HG03159 (cell line): Measurements from ENCODE around the gene B3GNT9.

Experiments
- ATAC-seq: cut with Tn5 transposase; IDR thresholded peaks from one replicate; pipeline ENCODE4 v1.9.1; 2021; ENCODE audit warnings: mild to moderate bottlenecking, moderate library complexity; ENCODE audit not compliant: unreplicated experiment

Gene B3GNT9

DNA sequence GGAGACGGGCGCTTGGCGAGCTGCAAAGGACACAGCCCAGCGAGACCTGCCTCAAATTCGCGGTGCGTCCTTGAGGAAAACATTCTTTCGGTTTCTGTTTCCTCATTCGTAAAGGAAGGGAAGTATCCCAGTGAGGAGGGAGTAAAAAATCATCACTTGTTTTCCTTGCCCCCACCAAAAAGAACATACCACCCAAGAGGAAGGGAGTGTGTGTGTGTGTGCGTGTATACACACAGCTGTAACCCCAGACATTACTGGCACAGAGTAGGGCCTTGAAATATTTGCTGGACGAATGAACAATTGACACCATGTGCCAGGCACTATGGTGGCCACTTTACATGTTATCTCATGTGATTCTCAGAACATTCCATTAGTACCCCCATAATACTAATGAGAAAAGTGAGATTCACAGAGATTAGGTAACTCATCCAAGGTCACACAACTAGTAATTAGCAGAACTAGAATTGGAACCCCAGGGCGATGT, 34.9 kb upstream of the B3GNT9 start:
- no peak for ATAC-seq

DNA sequence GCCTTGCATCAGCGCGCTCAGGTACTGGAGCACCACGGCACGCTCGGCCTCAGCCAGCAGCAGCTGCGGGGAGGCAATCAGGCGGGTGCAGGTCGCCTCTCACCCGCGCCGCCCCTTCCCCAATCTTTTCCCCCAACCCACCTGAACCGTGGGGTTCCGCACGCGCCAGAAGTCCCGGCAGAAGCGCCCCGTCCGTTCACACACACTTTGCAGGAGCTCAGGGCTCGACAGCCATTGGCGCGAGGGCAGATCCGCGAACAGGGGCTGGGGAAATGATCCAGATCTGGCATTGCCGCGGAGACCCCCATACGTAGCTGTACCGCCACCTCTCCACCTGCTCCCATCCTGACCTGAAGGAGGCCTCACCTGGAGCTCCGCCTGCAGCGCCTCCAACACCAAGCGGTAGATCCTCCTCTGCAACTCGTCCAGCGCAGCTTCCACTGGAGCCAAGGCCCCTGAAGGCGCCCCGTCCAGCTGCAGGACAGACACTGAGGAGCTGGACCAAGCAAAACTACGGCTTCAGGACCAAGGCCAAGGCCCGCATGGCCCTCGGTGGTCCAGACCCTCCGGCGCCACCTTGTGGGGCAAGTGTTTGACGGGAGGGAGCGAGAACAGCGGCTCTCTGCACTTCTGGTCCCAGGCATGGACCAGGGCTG, 34.3 kb upstream of the B3GNT9 start:
- no peak for ATAC-seq

DNA sequence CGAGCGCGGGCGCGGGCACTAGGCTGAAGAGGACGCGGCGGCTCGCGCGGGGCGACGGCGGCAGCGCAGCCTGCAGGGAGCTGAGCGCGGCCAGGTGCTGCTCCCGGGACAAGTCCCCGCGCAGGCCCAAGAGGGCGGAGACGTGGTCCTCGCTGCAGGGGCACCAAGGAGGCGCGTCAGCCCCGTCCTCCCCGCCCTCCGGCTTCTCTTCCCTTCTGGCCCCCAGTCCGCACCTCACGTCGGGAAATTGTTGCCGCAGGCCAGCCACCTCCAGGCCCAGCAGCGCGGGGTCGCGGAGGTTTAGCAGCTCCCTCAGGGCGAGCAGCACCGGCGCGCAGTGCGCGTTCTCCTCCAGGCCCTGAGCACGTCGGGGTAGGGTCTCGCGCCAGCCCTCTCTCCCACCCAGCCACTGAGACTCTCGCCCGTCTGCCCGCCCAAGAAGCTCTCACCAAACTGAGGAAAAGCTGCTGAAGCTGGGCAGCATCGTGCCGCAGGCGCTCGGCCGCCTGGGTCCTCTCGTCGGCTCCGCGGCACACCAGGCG, 33.7 kb upstream of the B3GNT9 start:
- no peak for ATAC-seq

DNA sequence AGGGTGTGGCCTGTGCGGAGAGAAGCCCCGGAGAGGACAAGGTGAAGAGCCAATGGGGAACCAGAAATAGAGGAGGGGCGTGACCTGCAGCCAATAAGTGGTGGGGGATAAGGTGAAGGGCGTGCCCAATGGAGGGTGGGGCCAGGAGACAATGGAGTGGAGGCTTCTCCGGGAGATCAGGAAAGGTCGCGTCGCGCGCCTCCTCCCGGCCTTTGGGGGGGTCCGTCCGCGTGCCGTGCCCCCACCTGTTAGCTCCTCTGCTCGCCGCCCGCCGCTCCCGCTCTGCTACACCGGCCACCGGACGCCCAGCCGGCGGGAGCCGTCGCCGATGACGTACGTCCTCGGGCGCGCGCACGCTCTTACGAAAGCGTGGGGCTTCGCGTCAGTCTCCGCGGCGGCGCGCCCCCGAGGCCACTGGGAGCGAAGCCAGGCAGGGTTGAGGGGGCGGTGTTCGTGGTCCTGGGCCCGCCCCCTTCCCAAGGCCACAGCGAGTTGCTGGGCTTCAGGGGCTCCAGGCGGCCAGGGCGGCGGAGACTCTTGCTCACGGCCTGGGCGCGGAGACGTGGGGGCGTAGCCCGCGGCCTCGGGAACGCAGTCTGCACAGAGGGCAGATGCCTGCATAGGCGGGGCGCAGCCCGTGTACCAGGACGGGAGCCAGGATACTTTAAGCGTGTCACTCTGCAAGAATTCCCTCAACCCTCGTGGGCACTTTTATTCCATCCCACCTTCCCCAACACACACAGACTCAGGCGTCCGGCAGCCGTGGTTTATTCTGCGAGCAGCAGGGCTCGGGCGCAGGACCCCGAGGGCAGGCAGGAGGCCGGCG, 33.0 kb upstream of the B3GNT9 start, which contains the start of gene MATCAP1:
TSS of gene MATCAP1 (minus strand) at position 337 of the 826 bp plus-strand sequence. CDS start 3,353 bp downstream, outside the sequence.
- ATAC-seq: peak; percentile 92

DNA sequence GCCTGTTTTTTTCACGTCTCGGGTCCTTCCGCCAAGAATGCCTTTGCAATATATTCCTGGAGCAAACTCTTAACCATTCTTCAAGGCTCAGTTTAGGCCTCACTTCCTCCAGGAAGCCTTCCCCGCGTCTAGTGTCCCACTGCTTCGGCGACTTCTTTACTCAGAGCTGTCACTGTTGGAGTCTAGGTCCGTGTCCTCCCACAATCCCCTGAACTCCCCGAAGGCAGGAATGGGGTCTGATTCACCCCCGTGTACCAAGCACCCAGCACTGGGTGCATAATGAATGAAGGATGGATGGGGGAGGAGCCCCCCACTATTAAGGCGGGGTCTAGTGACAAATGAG, 32.5 kb upstream of the B3GNT9 start:
- no peak for ATAC-seq

DNA sequence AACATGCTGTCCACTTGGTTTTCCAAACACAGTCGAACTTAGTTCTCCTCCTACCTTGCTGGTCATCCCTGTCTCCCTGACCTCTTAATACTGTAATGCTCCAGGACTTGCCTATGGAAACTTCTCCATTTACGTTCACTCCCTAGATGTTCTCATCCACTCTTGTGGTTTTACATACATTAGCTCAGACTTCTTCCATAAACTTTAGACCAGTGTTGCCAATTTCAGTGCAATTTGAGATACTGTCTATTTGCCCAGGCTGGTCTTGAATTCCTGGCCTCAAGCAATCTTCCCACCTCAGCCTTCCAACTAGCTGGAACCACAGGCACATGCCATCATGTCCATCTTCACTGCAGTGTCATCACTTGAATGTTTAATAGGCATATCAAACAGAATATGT, 31.5 kb upstream of the B3GNT9 start:
- no peak for ATAC-seq

DNA sequence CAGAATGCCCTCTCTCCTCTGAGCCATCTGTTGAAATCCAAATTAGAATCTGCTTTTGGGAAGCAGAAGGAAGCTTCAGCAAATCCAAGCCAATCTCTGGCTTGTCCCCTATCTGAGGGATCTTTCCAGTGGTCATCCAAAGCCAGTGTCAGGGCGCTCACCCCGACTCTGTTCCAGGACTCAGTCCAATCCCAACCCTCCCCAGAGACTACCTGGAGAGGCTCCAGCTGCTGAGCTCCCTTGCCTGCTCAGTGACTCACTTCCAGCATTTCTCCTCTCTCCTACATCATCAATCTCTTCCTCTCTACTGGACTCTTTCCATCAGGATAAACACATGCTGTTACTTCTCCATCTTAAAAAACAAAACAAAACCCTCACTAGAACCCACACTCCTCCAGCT, 30.5 kb upstream of the B3GNT9 start:
- no peak for ATAC-seq

DNA sequence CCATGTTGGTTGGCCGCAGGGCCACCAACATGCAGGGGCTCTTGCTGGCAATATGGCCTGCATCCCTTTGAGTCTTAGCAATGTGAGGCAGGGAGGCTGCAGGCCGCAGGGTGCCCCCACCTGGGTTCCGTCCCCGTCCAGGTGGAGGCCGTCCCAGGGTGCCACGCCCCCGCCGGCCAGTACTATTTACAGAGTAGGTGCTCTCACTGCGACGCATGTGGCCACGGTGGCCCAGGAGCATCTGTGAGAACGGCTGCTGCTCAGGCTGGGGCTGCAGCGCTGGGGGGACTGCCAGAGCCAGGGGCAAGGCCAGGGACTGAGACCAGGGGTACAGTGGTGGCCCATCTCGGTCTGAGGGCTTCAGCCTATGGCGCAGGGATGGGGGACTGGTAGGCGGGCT, 29.4 kb upstream of the B3GNT9 start:
- no peak for ATAC-seq

DNA sequence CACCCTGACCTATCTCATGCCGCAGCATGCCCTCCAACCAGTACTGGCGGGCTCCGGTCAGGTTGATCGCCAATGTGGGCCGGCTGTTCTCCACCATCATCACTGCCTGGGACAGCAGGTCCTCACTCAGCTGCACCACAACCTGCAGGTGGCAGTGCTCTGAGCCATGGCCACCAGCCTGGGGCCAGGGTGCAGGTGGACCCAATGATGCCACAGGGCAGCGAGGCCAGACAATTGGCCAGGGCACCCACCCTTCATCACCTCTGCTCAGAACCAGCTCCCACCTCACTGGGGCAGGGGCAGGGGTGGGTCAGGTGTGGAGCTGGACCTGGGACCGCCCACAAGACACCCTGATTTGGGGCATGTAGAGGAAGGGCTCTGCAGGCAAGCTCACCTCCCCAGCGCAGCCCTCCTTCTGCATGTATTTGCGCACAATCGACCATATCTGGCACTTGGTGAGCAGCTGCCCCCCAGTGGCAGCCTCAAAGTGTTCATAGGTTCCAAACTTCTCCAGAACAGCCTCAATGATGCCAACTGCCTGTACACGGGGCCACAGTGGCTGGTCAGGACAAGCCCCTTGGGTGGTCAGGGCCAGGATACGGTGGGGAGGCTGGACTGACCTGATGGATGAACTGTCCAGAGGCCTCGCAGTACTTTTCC, 28.8 kb upstream of the B3GNT9 start:
- no peak for ATAC-seq

DNA sequence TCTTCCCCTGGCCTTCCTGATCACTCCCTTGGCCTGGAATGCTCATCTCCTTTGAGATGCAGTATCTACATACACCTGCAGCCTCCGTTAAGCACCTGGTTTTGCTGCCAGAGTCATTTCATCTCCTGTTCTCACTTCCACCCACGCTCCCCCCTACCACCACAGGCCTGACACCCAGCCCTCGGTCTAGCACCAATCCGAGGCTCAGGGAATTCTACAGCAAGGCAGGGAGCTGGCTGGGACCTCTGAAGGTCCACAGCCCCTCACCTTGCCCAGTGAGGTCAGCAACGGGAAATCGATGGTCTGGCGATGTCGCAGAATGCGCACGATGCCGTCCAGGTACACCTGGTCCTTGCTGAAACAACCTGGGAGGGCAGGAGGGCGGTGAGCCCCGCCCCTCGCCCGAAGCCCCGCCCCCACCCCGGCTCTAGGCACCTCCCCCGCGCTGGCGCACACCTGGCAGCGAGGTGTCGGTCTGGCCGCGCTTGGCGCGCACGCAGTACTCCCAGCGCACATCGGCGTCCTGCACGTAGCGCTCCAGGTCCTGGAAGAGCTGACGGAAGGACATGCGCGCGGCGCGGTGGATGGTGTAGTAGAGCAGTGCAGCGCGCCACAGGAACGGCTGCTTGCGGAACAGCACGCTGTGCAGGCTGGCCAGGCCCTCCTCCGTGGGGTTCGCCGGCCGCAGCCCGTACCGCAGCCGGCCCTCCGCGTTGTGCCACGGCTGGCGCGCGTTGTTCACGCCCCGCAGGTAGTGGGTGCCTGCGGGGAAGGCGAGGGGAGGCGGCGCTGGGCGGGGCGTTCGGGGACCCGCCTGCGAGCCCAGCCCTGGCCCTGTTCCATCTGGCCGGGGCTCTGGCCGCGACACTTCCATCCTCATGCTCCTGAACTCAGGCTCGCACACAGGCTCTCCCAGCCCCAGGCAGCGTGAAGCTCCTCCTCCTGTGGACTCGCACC, 27.2 kb upstream of the B3GNT9 start:
- ATAC-seq: no peak

DNA sequence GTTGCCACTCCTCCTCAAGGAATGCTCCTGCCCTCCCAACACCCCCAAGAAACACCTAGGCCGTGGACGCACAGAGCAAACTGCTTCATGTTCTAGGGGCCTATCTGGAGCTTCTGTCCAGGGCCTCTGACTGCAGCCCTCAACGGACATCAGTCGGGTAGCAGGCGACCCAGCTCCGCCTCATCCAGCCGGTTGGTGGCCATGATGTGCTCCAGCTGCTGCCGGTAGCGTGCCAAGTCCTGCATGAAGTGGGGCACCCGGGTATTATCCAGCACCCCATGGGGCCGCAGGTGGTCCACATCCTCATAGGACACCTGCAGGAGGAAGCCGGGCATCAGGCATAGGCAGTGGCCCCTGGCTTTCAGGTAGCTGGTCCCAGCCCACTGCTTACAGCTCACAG, 25.9 kb upstream of the B3GNT9 start:
- no peak for ATAC-seq

DNA sequence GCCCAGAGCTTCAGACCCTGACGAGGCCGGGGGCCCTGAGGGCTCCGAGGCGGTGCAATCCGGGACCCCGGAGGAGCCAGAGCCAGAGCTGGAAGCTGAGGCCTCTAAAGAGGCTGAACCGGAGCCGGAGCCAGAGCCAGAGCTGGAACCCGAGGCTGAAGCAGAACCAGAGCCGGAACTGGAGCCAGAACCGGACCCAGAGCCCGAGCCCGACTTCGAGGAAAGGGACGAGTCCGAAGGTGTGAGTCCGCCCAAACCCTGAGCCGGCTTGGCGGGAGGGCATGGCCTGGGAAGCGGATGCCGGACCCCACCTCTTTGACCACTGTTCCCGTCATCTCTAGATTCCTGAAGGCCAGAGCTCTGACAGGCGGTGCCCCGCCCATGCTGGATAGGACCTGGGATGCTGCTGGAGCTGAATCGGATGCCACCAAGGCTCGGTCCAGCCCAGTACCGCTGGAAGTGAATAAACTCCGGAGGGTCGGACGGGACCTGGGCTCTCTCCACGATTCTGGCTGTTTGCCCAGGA, 24.0 kb upstream of the B3GNT9 start:
- ATAC-seq: no peak

DNA sequence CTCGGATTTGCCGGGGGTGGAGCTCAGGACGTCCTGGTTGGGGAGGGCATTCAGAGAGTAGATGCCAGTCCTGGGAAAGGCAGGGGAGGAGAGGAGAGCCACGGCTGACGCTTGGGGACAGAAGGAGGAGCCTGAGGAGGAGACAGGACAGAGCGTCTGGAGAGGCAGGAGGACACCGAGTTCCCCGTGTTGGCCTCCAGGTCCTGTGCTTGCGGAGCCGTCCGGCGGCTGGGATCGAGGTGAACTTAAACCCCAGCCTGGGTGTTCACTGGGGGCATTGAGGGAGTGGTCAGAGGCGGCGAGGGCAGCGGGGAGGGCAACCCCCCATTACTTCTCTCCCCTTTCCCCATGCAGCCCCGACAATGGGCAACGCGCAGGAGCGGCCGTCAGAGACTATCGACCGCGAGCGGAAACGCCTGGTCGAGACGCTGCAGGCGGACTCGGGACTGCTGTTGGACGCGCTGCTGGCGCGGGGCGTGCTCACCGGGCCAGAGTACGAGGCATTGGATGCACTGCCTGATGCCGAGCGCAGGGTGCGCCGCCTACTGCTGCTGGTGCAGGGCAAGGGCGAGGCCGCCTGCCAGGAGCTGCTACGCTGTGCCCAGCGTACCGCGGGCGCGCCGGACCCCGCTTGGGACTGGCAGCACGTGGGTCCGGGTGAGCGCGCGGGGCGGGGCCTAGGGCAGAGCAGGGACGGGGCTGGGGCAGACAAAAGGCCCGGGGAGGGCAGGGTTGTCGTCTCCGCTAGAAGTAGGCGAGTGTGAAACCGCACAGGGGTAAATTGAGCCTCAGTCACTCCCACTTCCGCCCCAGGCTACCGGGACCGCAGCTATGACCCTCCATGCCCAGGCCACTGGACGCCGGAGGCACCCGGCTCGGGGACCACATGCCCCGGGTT, 23.3 kb upstream of the B3GNT9 start:
- ATAC-seq: no peak

DNA sequence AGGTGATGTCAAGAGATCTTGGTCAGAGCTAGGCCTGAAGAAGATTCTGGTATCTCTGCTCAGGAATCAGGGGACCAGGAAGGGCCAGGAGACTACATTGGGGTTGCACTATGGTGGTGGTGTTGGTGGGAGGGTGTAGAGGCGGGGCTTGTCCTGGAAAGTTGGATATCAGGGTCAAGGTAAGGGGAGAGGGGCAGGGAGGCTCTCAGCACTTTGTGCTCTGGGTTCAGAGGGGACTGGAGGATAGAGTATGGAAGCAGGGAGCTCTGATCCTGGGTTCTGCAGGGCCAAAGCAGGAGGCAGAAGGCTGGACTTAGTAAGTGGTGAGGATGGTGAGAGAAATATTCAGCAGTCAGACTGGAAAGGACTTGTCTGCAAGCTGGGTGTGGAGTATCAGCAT, 22.5 kb upstream of the B3GNT9 start:
- ATAC-seq: no peak

DNA sequence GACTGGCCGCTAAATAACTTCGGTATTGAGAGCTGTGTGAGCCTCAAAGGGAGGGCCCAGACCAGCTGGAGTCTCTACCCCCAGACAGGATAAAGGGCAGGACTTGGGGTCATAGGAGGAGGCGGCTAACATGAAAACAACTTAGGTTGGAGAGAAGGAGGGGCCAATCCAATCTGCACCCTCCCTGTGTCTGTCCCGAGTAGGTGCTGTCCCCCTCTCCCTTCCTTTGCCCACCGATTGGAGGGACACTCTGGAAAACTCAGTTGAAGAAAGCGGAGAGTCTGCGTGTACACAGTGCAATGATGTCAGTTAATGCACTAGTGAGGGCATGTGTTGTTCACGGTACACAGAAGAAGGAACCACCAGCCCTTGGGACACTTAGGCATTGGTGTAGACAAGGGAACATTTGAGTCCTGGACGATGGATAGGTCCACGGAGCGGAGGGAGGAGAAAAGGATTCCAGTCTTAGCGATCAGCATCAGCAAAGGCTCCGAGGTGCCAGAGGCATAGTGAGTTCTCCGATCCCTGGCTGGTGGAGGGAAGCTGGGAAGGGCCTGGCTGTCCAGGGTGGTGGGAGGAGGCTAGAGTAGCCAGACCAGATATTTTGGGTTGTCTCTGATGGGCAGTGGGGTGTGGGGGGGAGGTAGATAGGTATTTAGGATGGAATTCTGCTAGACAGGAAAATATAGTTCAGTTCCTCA, 20.3 kb upstream of the B3GNT9 start:
- ATAC-seq: no peak

DNA sequence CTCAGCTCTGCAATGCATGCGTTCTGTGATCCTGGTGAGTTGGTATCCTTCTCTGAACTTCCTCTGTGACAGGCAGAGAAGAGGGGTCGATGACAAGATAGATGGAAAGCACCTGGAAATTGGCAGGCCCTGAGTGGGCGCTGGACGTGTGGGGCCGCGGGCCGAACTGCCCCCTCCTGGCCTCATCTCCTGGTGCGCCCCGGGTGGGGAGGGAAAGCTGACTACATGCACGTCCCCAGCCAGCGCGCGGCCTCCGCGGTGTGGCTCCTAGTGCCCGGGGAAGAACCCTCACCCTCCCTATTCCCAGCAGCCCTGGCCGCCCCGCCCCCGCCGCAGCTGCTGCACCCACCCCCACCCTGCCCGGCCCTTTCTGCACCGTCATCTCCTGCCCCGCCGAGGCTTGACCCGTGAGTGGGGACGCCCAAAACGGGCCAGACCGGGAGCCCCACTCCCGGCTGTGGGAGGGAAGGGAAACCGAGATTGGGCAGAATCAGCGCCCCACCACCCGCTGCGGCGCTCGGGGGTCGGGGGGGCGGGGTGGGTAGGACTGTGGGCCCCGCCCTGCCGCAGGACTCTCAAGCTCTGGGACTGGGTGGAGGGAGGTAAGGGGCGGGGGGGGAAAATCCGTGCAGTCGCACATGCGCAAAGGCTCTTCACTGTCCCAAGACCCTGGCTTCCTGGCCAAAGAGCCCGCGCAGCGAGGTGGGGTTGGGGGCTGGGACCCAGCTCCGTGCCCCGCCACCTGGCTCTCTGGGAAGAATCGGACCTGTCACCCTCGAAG, 19.6 kb upstream of the B3GNT9 start, which contains the start of gene NOL3:
TSS of gene NOL3 (plus strand) at position 371 of the 781 bp plus-strand sequence.
- no peak for ATAC-seq

DNA sequence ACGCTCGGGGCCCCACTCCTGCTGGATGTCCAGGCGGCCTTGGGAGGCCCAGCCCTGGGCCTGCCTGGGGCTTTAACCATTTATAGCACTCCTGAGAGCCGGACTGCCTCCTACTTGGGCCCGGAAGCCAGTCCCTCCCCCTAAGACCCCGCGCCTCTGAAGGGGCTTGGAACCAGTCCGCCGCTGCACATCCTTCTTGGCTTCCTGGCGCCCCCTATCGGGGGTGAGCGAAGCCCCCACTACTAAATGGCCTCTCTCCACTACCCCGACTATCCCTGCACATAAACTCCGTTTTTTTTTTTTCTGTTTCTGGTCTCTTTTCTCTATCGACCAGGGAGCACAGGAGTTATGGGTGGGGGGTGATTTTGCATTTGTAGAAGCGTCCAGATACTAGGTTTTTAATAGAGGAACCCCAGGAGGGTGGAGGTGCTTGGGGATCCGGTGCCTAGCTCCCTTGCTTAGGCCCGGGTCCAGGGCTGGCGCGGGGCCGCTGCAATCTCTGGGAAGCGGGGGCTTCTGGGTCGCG, 18.9 kb upstream of the B3GNT9 start:
- no peak for ATAC-seq
